Mammary epithelial cell (primary cell): Measurements from ENCODE around the gene LYPD6.

Experiments used
- CTCF ChIP-seq, 2 donors: IDR thresholded peaks in 1 of 2; conservative IDR thresholded peaks in 1 of 2; 2 replicates each; pipeline ENCODE4 v1.5.1; 2011 to 2012; ENCODE audit warnings: inconsistent platforms in 2 of 2, low read length in 2 of 2, mild to moderate bottlenecking in 2 of 2, control low read depth in 1 of 2, low read depth in 1 of 2; ENCODE audit not compliant: insufficient read depth in 1 of 2; ENCODE audit errors: extremely low read depth in 1 of 2
- EZH2 ChIP-seq: IDR thresholded peaks from 2 replicates; pipeline ENCODE4 v1.6.1; 2012; ENCODE audit warnings: low read length, inconsistent platforms, borderline replicate concordance

DNA sequence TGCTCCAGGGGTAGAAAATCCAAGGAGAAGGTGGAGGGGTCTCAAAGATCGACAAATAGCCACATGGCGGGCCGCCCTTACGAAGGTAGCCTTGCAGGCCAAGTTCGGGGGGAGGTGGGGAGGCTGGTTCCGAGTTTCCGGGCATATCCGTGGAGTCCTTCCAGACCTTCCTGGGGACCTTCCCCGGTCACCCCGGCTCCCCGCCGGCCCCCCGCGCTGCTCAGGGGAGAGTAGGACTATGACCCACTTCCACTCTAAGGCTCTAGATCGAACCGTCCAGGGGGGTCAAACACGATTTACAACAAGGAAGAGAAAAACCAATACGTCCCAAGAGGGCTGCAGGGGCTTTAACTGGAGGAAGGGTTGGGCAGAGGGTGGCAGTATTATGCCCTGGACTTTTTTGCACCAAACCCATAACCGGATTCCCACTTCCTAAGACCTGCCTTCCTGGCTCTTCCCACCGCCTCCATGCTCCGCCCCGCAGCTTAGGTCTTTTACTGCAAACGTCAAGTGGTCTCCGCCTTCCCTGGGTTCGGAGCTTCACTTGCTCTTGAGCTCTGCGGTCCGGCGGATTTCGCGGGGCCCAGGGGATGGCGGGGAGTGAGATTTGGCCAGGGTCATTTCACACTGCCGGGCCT lies 779 bp upstream of the LYPD6 start:
- TF ChIP-seq EZH2 (no peak), CTCF (conservative IDR thresholded peaks at IDR 0.05 in 1 of 2, IDR thresholded peaks at IDR 0.05 in 1 of 2; ENCODE audit: extremely low read depth in 1 of 2, insufficient read depth in 1 of 2, low read depth in 1 of 2, low read length in 2 of 2) (no peak)
